IPS DF 19.7 (cell line): ENCODE data around the gene DENND2D.

ENCODE experiments used
- DNase-seq: peaks from one replicate; pipeline ENCODE4 v3.0.0-alpha.2; 2013; ENCODE audit warnings: low read depth, low spot score

DENND2D gene, protein sequence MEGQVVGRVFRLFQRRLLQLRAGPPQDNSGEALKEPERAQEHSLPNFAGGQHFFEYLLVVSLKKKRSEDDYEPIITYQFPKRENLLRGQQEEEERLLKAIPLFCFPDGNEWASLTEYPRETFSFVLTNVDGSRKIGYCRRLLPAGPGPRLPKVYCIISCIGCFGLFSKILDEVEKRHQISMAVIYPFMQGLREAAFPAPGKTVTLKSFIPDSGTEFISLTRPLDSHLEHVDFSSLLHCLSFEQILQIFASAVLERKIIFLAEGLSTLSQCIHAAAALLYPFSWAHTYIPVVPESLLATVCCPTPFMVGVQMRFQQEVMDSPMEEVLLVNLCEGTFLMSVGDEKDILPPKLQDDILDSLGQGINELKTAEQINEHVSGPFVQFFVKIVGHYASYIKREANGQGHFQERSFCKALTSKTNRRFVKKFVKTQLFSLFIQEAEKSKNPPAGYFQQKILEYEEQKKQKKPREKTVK

GRCh38 chr1:111199881-111200801, at the start of gene DENND2D:
TSS of gene DENND2D (minus strand) at chr1:111200646. CDS start at chr1:111200459, 187 bp downstream.
- DNase-seq, result no peak

GRCh38 chr1:111249960-111250359, 49.5 kb upstream of the DENND2D start:
- DNase-seq, result no peak

GRCh38 chr1:111247125-111247838, 46.8 kb upstream of the DENND2D start:
- DNase-seq, result no peak

DNA sequence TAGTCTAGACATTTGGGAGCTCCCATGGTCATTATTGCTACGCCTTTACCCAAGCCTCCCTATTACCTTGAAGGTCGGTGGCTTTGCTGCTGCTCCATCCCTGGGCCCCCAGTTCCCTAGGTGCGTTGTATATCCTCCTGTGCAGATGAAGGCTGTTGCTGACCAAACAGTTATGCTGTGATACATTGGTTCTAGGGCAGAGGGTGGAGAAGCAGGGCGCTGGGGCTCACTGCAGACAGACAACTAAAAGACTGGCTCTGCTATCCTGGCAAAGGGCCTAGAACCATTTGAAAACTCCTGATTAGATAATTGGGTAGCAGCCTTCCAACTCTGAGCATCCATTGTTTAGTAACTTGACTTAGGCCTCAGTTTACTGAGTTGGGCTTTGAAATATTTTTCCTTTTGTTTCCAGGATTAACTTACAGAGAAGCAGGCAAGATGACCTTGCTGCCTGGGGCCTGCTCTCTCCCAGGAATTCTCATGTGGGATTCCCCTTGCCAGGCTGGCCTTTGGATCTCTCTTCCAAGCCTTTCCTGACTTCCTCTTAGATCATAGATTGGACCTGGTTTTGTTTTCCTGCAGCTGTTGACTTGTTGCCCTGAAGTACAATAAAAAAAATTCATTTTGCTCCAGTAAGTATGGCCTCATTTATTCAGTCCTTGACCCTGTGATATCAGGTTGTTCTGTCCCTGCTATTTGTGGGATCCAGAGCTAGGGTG, 42.5 kb upstream of the DENND2D start:
- DNase-seq, result no peak

DNA sequence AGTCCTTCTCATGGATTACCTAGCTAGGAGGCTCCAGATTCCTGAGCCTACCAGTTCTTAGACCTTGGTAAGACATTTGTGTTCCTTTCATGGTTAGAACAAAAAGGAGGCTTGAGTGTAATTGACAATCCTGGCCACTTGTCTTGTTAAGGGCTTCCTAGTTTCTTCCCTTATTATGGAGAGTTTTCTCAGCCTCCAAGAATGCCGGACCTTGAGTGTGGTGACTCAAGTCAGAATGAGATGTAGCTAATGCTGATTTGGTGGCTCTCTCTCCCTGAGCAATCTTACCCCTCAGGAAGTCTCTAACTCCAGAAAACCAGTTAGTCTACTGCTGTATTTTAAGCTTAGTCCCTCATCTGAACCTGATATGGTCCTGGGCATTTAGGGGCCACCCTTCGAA, 41.4 kb upstream of the DENND2D start:
- no peak for DNase-seq

DNA sequence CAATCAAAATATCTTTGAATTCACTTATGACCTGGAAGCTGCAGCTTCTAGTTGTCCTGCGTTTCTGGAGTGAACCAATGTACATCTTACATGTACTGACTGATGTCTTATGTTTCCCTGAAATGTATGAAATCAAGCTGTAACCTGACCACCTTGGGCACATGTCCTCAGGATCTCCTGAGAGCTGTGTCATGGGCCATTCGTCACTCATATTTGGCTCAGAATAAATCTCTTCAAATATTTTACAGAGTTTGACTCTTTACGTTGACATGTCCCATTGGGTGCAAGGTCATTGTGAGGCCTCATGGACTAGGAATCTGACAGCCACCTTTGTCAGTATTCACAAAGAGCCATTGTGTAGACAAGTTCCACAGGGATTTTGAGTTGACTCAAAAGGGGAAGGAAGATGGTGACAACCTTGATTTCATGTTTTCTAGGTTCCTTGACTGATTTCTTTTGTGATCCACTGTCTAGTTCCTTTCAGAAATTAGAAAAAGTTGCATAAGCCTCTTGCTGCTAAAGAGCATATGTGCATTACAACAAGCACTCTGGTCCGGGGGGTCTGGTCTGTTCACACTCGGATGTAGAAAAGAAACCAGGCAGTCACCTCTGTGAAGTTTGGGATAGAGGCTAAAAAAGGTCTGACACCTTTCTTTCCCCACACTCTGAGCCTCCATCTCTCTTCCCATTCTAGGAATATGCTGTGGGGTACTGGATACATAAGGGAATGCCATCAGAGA, 37.8 kb upstream of the DENND2D start:
- DNase-seq, result no peak

GRCh38 chr1:111236806-111237205, 36.4 kb upstream of the DENND2D start:
- no peak for DNase-seq

GRCh38 chr1:111236379-111236778, 35.9 kb upstream of the DENND2D start:
- DNase-seq, result no peak

DNA sequence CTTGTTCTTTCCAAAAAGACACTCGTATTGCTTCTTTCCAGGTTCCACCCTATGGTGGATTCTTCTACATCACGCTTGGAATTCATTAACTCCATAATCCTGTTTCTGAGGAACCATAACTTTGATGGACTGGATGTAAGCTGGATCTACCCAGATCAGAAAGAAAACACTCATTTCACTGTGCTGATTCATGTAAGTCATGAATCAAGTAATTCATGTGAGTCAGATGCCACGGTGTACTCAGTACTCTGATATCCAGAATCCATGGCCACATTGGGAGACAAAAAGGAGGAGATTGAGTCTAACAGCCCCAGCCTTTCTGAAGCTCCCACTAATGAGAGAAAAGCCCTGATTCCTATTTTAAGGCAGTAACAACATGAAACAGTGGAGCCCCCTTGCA, 34.4 kb upstream of the DENND2D start:
- DNase-seq, result no peak

GRCh38 chr1:111234258-111234657, 33.8 kb upstream of the DENND2D start:
- no peak for DNase-seq

- DNase-seq, result no peak
Measured at GRCh38 chr1:111232134-111232533, 31.7 kb upstream of the DENND2D start.

- DNase-seq, result no peak
Measured at GRCh38 chr1:111228748-111229126, 28.3 kb upstream of the DENND2D start.

DNA sequence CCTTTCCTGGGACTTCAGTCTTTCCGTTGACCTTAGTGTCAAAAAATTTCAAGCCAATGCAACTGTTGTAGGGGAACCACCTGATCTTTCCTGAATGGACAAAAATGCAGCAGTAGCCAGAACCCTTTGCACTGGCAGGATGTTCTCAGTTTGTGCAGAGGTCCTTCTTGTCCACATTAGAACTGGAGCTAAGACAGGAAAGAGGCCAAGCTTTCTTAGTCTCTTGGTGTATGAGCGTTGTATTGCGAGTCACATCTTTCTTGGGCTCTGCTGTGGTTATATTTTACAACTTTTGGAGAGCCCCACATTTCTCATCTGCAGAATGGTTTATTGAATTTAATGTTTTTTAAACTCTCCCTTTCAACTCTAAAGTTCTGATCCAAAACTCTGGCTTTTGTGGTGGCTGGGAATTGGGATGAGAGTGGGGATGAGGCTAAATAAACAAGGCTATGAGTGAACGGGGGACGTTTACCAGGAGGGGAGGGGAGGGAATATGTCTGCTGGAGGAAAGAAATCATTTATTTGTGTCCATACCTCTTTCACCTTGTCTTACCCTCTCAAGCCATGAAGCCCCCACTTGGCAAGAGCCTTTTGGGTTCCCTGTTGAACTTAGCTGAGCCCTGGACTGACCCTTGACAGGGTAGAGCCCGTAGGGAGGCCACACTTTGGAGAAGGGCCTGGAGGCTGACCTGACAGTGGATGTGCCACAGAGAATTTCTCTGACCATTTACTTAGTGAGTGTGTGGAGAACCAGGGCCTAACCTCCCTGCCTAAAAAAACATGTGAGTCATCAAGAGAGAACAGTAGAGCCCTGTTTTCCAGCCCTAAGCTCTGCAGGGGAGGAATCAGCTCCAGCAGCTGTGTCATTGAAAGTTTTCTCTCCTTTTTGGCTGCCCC, 27.7 kb upstream of the DENND2D start:
- no peak for DNase-seq

- DNase-seq, result no peak
Measured at GRCh38 chr1:111227434-111227833, 27.0 kb upstream of the DENND2D start, which contains the start of gene CHI3L2. TSS of gene CHI3L2 (plus strand) at chr1:111227713. CDS start at chr1:111227730, 17 bp downstream.

DNA sequence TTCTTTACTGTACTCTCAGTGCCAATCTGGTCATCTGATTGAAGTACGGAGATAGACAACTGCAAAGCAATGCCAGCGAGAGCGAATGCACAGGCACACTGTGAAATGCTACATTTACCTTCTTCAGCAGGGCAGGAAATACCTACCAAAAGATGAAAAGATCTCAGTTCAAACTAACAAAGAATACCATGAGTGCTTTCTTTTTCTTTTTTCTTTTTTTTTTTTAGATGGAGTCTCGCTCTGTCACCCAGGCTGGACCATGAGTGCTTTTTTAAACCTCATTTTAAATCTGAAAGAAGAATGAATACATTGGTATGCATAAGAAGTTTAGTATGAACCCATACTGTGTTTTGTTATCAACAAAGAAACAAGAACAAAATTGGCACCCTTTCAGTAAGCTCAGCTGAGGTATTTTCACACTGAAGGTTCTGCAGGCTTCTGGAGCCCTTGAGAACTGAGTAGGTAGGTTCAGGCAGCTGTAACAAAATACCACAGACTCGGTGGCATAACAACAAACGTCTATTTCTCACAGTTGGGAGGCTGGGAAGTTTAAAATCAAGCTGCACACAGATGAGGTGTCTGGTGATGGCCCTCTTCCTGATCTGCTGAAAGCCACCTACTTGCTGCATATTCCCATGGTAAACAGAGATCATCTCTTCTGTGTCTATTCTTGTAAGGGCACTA, 25.4 kb upstream of the DENND2D start:
- no peak for DNase-seq

DNA sequence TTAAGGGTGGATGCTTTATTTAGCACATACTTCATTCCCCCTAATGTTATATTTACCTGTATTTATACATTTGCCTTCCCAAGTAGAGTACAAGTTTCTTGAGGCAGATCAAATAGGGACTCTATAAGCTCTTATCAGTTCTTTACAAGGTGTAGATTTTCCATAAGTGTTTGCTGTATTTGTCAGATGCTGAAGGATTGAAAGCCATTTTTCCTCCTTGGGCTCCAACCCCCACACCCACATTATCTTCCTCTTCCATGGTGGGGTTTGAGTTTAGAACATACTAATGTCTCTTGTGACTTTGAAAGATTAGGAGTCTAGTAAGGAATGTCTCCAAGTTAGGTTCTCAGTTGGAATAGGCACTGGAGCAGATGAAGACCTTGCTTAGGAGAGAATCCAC, 24.6 kb upstream of the DENND2D start:
- no peak for DNase-seq

- no peak for DNase-seq
Measured at GRCh38 chr1:111223126-111223685, 22.8 kb upstream of the DENND2D start.
